Upper lobe of right lung (tissue), 1 donor: ENCODE data around the gene CHSY3. TPM values are rescaled to one million over a fixed set of nuclear protein-coding genes. Genes with fewer than 3 reads are reported as not detected.

ENCODE experiments used
- ATAC-seq: fragments of 200-7000 bp; cut with Tn5 transposase; one replicate; pipeline ENCODE4 v1.9.1; 2020; ENCODE audit warnings: mild to moderate bottlenecking, moderate library complexity
- DNase-seq: peaks from one replicate; pipeline ENCODE4 v3.0.0-alpha.2; 2020
- H3K27ac ChIP-seq: fragments of 200-600 bp; one replicate; pipeline ENCODE4 v1.8.0; 2022
- H3K27me3 ChIP-seq: fragments of 200-600 bp; one replicate; pipeline ENCODE4 v1.8.0; 2022; ENCODE audit warnings: mild to moderate bottlenecking
- H3K36me3 ChIP-seq: fragments of 200-600 bp; one replicate; pipeline ENCODE4 v1.8.0; 2022
- H3K4me1 ChIP-seq: fragments of 200-600 bp; one replicate; pipeline ENCODE4 v1.8.0; 2022
- H3K4me3 ChIP-seq: fragments of 200-600 bp; one replicate; pipeline ENCODE4 v1.8.0; 2022; ENCODE audit warnings: mild to moderate bottlenecking
- H3K9me3 ChIP-seq: fragments of 200-600 bp; one replicate; pipeline ENCODE4 v1.8.0; 2022
- intact Hi-C: fragments of 100-400 bp; cut with DNase I; formaldehyde crosslinking; loops from one replicate; pipeline ENCODE4 v1.11.0; 2022
- total RNA-seq: library from RNA; stranded (reverse); fragmentation: NEBNext Ultra II Directional; extraction: Animal tissue kit (Norgen Biotek cat#: 25700); gene quantifications from one replicate; pipeline ENCODE4 v1.2.1, GENCODE V29; 2021
- TF ChIP-seq, protein P1 (sequence below): fragments of 200-600 bp; IDR thresholded peaks from one replicate; pipeline ENCODE4 v1.8.0; 2022; ENCODE audit warnings: antibody characterized with exemption
- donor health status: DM: no; HTN: yes; CAD: no; lungs with severe emphysema.

The CHSY3 gene
- total RNA-seq, 1 donor from 2014 or later = 5.7 TPM

DNA sequence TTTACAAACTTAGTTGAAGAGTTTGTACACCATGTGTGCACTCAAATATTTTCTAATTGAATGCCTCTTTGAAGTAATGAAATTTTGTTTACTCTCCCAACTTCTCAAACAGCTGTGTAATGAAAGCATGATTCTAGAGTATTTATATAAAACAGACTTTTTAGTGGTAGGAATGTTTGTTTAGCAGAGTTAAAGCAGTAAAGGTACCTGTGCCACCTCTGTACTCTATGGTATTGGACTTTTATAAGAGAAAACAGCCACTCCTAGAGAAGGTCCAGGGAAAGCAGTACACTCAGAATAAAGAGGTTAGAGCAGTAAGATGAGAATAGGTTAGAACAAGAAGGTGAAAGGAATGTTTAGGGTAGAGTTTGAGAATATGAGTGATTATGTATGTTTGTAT, 163.1 kb downstream of the CHSY3 start:
- Histone ChIP-seq H3K4me3 (no peak overlapping the region), H3K36me3 (no peaks in the 10 kb centered on the region), H3K4me1 (no peaks in the 10 kb centered on the region), H3K27ac (no peak overlapping the region), H3K9me3 (no peaks in the 10 kb centered on the region), H3K27me3 (no peaks in the 10 kb centered on the region)
- intact Hi-C loops = no loop called here
- TF ChIP-seq, protein P1, sequence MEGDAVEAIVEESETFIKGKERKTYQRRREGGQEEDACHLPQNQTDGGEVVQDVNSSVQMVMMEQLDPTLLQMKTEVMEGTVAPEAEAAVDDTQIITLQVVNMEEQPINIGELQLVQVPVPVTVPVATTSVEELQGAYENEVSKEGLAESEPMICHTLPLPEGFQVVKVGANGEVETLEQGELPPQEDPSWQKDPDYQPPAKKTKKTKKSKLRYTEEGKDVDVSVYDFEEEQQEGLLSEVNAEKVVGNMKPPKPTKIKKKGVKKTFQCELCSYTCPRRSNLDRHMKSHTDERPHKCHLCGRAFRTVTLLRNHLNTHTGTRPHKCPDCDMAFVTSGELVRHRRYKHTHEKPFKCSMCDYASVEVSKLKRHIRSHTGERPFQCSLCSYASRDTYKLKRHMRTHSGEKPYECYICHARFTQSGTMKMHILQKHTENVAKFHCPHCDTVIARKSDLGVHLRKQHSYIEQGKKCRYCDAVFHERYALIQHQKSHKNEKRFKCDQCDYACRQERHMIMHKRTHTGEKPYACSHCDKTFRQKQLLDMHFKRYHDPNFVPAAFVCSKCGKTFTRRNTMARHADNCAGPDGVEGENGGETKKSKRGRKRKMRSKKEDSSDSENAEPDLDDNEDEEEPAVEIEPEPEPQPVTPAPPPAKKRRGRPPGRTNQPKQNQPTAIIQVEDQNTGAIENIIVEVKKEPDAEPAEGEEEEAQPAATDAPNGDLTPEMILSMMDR = no peak
- no peak for DNase-seq
- peak; percentile 79 for ATAC-seq

DNA sequence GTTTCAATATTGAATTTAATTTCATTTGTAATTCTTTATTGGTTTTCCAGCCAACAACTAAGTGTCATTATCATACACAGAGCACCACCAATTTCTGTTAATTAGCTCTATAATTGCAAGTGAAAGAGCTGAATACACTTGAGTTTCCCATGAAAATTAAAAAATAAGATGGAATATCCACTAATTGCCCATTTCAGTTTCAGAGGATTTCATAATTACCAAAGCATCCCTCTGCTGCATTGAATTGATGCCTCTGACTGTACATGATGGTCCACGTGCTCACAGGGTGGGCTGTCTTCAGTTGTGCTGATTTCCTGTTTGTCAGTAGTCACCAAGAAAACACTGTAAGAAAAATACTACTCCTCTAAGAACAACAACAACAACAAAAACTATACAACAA, 163.8 kb downstream of the CHSY3 start:
- intact Hi-C loops = no loop called here
- H3K4me1 ChIP-seq = no peaks in the 10 kb centered on the region
- DNase-seq (no peak), ATAC-seq (no peak)
- H3K4me3 ChIP-seq = no peak overlapping the region
- H3K27me3 ChIP-seq = no peaks in the 10 kb centered on the region
- no peaks in the 10 kb centered on the region for H3K9me3 ChIP-seq
- TF ChIP-seq, protein P1 = no peak
- no peak overlapping the region for H3K27ac ChIP-seq
- no peaks in the 10 kb centered on the region for H3K36me3 ChIP-seq

DNA sequence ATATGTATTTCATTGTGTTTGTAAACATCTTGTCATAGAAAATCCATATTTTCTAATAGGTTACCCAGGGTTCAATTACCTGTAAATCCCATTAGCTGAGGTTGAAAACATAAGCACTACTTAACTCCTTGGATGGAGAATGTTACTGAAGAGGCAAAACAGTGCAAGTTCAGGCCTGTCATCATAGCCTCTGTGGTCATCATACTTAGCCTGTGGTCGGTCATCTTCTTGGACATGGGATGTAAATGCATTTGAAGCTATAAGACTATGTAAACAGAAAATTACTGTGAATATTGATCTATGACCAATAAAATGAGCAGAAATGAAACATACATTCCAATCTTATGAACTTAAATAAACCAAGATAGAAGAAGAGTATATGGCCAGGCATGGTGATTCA, 164.7 kb downstream of the CHSY3 start:
- TF ChIP-seq, protein P1 = no peak
- H3K27ac ChIP-seq = no peak overlapping the region
- ATAC-seq = no peak
- no peak for DNase-seq
- intact Hi-C loops = no loop called here
- H3K36me3 ChIP-seq = no peaks in the 10 kb centered on the region
- H3K4me1 ChIP-seq = no peaks in the 10 kb centered on the region
- no peaks in the 10 kb centered on the region for H3K27me3 ChIP-seq
- no peaks in the 10 kb centered on the region for H3K9me3 ChIP-seq
- H3K4me3 ChIP-seq = no peak overlapping the region

DNA sequence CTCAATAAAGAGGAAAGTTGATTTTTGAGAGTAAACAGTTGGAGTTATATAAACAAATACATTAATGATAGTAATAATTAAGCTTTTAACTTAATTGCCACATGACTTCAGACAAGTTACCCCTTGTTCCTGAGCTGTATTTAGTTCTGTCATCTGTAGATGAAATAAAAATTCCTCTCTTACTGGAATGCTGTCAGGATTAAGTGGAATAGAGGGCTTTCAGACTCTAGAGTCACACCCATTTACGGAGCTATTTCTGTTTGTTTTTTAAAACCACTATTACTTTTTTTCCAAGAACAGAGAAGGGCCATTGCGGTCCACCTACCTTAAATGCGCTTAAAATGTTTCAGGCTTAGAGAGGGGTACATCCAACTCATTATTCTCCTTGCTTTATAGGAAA, 170.6 kb downstream of the CHSY3 start:
- intact Hi-C loops = no loop called here
- Histone ChIP-seq H3K27me3 (no peaks in the 10 kb centered on the region), H3K27ac (no peak overlapping the region), H3K9me3 (no peaks in the 10 kb centered on the region), H3K36me3 (no peaks in the 10 kb centered on the region), H3K4me3 (no peak overlapping the region), H3K4me1 (no peaks in the 10 kb centered on the region)
- ATAC-seq (no peak), DNase-seq (no peak)
- TF ChIP-seq, protein P1 = no peak

DNA sequence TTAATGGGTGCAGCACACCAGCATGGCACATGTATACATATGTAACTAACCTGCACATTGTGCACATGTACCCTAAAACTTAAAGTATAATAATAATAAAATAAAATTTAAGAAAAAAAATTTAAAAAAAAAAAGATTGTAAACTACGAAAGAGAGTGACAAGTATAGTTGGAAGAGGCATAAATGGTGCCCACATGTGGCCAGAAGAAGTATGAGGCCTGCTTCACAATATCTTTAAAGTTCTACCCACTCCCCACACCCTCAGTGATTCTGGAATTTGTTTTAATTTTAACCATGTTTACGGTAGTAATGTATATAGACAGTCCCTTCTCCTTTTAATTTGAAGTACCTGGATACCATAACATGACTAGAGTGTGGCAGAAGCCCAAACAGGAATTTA, 172.7 kb downstream of the CHSY3 start:
- intact Hi-C loops = no loop called here
- Histone ChIP-seq H3K36me3 (no peaks in the 10 kb centered on the region), H3K4me3 (no peak overlapping the region), H3K4me1 (no peaks in the 10 kb centered on the region), H3K27me3 (no peaks in the 10 kb centered on the region), H3K27ac (no peak overlapping the region), H3K9me3 (no peaks in the 10 kb centered on the region)
- ATAC-seq (no peak), DNase-seq (no peak)
- TF ChIP-seq, protein P1 = no peak

DNA sequence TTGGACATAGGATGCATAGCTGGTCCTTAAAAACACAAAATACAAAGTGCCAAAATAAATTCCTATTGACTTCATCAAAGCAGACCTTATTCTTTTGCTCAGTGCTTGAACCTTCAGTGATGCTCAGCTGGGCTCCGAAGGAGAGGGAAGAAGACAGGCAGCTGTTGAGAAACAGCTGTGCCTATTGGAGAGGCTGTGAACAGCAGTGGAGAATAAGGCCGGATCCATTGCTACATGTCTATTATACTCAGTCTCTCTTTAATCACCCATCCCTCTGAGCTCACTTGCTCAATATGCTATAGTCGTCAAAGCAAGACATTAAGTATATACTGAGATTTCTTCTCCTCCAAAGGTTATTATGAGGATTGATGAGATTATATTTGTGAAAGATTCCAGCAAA, 174.4 kb downstream of the CHSY3 start:
- Histone ChIP-seq H3K4me1 (no peaks in the 10 kb centered on the region), H3K27me3 (no peaks in the 10 kb centered on the region), H3K27ac (no peak overlapping the region), H3K36me3 (no peaks in the 10 kb centered on the region), H3K9me3 (no peaks in the 10 kb centered on the region), H3K4me3 (no peak overlapping the region)
- no peak for DNase-seq
- TF ChIP-seq, protein P1 = no peak
- ATAC-seq = no peak
- intact Hi-C loops = no loop called here
